ENCODE results near the gene TMEM54.

TMEM54 gene

GRCh38 chr1:32904797-32905196, 3.6 kb upstream of the TMEM54 start:
- TF ChIP-seq POLR2A (IDR thresholded peaks at IDR 0.05; ENCODE audit: low read depth, low read length), result no peak
- FAIRE-seq, result no peak
- DNase-seq (ENCODE audit: insufficient read length, low spot score), result no peak

- no peak for DNase-seq (ENCODE audit: insufficient read length, low spot score)
- FAIRE-seq, result no peak
- TF ChIP-seq POLR2A (IDR thresholded peaks at IDR 0.05; ENCODE audit: low read depth, low read length), result no peak
Observed at GRCh38 chr1:32903991-32904785, 3.0 kb upstream of the TMEM54 start.

- no peak for TF ChIP-seq POLR2A (IDR thresholded peaks at IDR 0.05; ENCODE audit: low read depth, low read length)
- DNase-seq (ENCODE audit: insufficient read length, low spot score), result no peak
- FAIRE-seq, result no peak
Observed at GRCh38 chr1:32902535-32902920, 1.3 kb upstream of the TMEM54 start.

- no peak for FAIRE-seq
- TF ChIP-seq POLR2A (IDR thresholded peaks at IDR 0.05; ENCODE audit: low read depth, low read length), result no peak
- no peak for DNase-seq (ENCODE audit: insufficient read length, low spot score)
Observed at GRCh38 chr1:32901823-32902534, 790 bp upstream of the TMEM54 start.

GRCh38 chr1:32900371-32900955, 726 bp downstream of the TMEM54 start:
- no peak for TF ChIP-seq POLR2A (IDR thresholded peaks at IDR 0.05; ENCODE audit: low read depth, low read length)
- no peak for DNase-seq (ENCODE audit: insufficient read length, low spot score)
- FAIRE-seq, result no peak

- TF ChIP-seq POLR2A (IDR thresholded peaks at IDR 0.05; ENCODE audit: low read depth, low read length), result no peak
- FAIRE-seq (no peak), DNase-seq (ENCODE audit: insufficient read length, low spot score) (no peak)
Observed at GRCh38 chr1:32899586-32900296, 1.4 kb downstream of the TMEM54 start.

GRCh38 chr1:32898958-32899357, 2.2 kb downstream of the TMEM54 start:
- DNase-seq (ENCODE audit: insufficient read length, low spot score) (no peak), FAIRE-seq (no peak)
- TF ChIP-seq POLR2A (IDR thresholded peaks at IDR 0.05; ENCODE audit: low read depth, low read length), result no peak

- TF ChIP-seq POLR2A (IDR thresholded peaks at IDR 0.05; ENCODE audit: low read depth, low read length), result no peak
- DNase-seq (ENCODE audit: insufficient read length, low spot score) (no peak), FAIRE-seq (no peak)
Observed at GRCh38 chr1:32898056-32898455, 3.1 kb downstream of the TMEM54 start.

GRCh38 chr1:32897082-32898049, 3.8 kb downstream of the TMEM54 start:
- DNase-seq (ENCODE audit: insufficient read length, low spot score) (no peak), FAIRE-seq (no peak)
- no peak for TF ChIP-seq POLR2A (IDR thresholded peaks at IDR 0.05; ENCODE audit: low read depth, low read length)

GRCh38 chr1:32896451-32896850, 4.7 kb downstream of the TMEM54 start:
- no peak for DNase-seq (ENCODE audit: insufficient read length, low spot score)
- no peak for TF ChIP-seq POLR2A (IDR thresholded peaks at IDR 0.05; ENCODE audit: low read depth, low read length)
- no peak for FAIRE-seq

GRCh38 chr1:32895325-32896215, 5.6 kb downstream of the TMEM54 start:
- DNase-seq (ENCODE audit: insufficient read length, low spot score) (no peak), FAIRE-seq (no peak)
- no peak for TF ChIP-seq POLR2A (IDR thresholded peaks at IDR 0.05; ENCODE audit: low read depth, low read length)

- DNase-seq (ENCODE audit: insufficient read length, low spot score) (no peak), FAIRE-seq (no peak)
- TF ChIP-seq POLR2A (IDR thresholded peaks at IDR 0.05; ENCODE audit: low read depth, low read length), result no peak
Observed at GRCh38 chr1:32894681-32895080, 6.5 kb downstream of the TMEM54 start.

Data from H54 (cell line).